ENCODE measurements around the gene FPR3. TPM values are rescaled to one million over a fixed set of nuclear protein-coding genes. Genes with fewer than 3 reads are reported as not detected.

The FPR3 gene, protein sequence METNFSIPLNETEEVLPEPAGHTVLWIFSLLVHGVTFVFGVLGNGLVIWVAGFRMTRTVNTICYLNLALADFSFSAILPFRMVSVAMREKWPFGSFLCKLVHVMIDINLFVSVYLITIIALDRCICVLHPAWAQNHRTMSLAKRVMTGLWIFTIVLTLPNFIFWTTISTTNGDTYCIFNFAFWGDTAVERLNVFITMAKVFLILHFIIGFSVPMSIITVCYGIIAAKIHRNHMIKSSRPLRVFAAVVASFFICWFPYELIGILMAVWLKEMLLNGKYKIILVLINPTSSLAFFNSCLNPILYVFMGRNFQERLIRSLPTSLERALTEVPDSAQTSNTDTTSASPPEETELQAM
- not detected in 2 replicates for total RNA-seq

DNA sequence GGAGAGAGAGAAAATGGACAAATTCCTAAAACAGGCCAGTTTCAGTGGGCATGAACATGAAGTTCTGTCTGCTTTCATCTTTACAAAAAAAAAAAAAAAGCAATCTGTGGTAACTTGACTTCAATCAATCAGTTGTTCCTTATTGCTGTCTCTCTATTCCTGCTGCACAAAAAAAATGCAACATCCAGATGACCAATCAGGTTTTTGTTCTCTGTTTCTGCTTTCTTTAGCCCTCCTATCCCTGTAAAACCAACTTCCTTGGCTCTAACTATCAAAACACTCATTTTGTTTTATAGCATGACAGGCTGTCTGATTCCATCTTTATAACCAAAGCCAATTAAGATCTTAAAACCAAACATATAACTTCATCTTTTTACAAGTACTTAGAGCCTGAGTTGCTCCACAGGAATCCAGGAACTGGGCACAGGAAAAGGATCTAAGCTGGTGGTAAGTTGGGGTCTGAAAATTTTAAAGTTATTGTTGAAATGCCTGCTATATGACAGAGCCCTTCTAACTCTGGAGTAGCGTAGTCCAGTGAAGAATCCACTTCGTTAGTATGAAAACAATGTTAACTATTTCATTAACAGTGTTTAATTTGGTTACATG is at the start of gene FPR3:
Gene FPR3, plus strand, starts transcription at position 273 of the 606 bp plus-strand sequence. CDS start 28,592 bp downstream, outside the sequence.
- H3K36me3 ChIP-seq (ENCODE audit: control insufficient read depth, insufficient read depth, low read length), result no peaks in the 10 kb centered on the region
- TF ChIP-seq, protein P1, sequence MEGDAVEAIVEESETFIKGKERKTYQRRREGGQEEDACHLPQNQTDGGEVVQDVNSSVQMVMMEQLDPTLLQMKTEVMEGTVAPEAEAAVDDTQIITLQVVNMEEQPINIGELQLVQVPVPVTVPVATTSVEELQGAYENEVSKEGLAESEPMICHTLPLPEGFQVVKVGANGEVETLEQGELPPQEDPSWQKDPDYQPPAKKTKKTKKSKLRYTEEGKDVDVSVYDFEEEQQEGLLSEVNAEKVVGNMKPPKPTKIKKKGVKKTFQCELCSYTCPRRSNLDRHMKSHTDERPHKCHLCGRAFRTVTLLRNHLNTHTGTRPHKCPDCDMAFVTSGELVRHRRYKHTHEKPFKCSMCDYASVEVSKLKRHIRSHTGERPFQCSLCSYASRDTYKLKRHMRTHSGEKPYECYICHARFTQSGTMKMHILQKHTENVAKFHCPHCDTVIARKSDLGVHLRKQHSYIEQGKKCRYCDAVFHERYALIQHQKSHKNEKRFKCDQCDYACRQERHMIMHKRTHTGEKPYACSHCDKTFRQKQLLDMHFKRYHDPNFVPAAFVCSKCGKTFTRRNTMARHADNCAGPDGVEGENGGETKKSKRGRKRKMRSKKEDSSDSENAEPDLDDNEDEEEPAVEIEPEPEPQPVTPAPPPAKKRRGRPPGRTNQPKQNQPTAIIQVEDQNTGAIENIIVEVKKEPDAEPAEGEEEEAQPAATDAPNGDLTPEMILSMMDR (IDR thresholded peaks at IDR 0.05; ENCODE audit: insufficient read depth, low read length, poor library complexity, severe bottlenecking), result no peak
- H3K4me3 ChIP-seq (ENCODE audit: low read depth, low read length), result no peak within 1 kb of the TSS
- no peak for DNase-seq (ENCODE audit: low read depth)
- H3K27me3 ChIP-seq (ENCODE audit: control insufficient read depth, insufficient read depth, low read length), result no peaks in the 10 kb centered on the region

DNA sequence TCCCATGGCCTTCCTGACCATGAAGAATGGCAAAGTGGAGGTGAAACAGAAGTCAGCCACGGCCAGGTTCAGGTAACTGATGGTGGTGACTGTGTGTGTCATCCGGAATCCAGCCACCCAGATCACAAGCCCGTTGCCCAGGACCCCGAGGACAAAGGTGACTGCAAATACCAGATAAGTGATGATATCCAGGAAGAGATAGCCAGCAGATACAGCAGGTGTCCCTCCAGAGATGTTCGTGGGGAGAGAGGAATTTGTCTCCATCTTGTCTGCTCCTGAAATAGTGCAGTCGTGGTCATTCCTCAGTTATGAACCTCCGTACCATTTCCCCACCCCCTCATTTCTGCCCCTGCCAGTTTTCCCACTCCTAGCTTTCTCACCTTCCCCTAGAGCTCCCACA is 48.2 kb upstream of the FPR3 start:
- Histone ChIP-seq H3K36me3 (ENCODE audit: control insufficient read depth, insufficient read depth, low read length) (no peaks in the 10 kb centered on the region), H3K27me3 (ENCODE audit: control insufficient read depth, insufficient read depth, low read length) (no peaks in the 10 kb centered on the region), H3K4me3 (ENCODE audit: low read depth, low read length) (no peak overlapping the region)
- TF ChIP-seq, protein P1 (IDR thresholded peaks at IDR 0.05; ENCODE audit: insufficient read depth, low read length, poor library complexity, severe bottlenecking), result no peak
- DNase-seq (ENCODE audit: low read depth), result no peak

DNA sequence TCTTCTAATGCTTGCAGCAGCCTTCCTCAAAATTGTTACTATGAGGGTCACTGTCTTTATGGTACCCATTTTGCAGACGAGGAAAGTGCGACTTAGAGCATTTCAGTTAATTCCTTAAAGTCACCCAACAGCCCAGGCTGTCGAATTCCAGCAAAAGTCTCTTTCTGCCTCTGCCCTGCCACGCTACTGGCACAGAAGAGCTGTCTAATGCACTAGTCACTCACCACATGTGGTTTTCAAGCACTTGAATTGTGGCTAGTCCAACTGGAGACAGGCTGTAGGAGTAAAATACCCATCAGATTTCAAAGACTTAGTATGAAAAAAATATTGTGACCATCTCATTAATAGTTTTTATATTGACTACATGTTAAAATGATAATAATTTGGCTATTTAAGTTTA is 45.0 kb upstream of the FPR3 start:
- no peak for DNase-seq (ENCODE audit: low read depth)
- Histone ChIP-seq H3K4me3 (ENCODE audit: low read depth, low read length) (no peak overlapping the region), H3K27me3 (ENCODE audit: control insufficient read depth, insufficient read depth, low read length) (no peaks in the 10 kb centered on the region), H3K36me3 (ENCODE audit: control insufficient read depth, insufficient read depth, low read length) (no peaks in the 10 kb centered on the region)
- TF ChIP-seq, protein P1 (IDR thresholded peaks at IDR 0.05; ENCODE audit: insufficient read depth, low read length, poor library complexity, severe bottlenecking), result no peak

DNA sequence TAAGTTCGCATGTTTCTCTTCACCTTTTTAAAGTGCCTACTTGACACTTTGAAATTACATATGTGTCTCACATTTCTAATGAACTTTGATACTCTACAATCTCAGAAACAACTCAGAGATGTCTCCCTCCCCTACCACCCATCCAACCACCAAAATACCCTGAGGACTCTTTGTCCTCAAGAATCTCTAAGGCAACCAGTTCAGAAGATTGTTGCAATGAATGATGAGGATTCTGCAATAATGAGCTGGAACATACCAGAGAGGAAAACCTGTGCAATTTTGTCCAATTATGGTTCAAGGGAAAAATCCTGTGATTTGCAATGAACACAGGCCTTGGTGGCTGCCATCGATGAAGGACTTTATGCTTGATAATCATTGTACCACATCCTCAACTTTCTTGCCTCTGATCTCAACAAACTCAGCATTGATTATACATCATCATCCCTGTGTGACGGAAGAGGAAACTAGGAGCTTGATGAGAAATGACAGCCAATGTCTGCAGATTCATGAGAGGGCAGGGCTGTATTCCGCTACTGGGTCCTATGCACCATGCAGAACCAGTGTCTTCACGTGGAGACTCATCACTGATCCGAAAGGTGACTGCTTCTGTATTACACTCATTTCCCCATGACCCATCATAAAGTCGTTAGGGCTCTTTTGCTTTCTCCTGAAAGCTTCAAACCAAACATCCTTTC is 44.4 kb upstream of the FPR3 start:
- H3K36me3 ChIP-seq (ENCODE audit: control insufficient read depth, insufficient read depth, low read length), result no peaks in the 10 kb centered on the region
- TF ChIP-seq, protein P1 (IDR thresholded peaks at IDR 0.05; ENCODE audit: insufficient read depth, low read length, poor library complexity, severe bottlenecking), result no peak
- no peaks in the 10 kb centered on the region for H3K27me3 ChIP-seq (ENCODE audit: control insufficient read depth, insufficient read depth, low read length)
- DNase-seq (ENCODE audit: low read depth), result no peak
- no peak overlapping the region for H3K4me3 ChIP-seq (ENCODE audit: low read depth, low read length)

DNA sequence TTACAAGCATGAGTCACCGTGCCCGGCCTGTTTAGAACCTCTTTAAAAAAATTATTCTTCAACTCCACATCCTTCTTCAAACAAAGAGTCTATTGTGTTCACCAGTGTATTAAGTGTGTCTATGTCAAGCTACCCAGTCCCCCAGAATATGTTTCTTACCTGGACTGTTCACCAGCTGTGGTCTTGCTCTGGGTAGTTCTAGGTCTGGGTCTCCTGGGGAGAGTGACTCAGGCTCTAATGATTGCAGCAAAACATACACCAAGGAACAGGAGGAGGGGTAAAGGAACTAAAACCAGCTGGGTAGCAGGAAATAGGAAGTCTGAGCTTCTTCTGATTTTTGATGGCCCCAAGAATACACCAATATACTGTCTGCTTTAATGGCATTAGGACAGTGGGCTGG is 43.3 kb upstream of the FPR3 start, which contains the start of gene FPR1:
Gene FPR1, minus strand, starts transcription at position 224 of the 400 bp plus-strand sequence. CDS start 4,884 bp downstream, outside the sequence.
- Histone ChIP-seq H3K36me3 (ENCODE audit: control insufficient read depth, insufficient read depth, low read length) (no peaks in the 10 kb centered on the region), H3K27me3 (ENCODE audit: control insufficient read depth, insufficient read depth, low read length) (no peaks in the 10 kb centered on the region), H3K4me3 (ENCODE audit: low read depth, low read length) (no peak within 1 kb of the TSS)
- no peak for DNase-seq (ENCODE audit: low read depth)
- TF ChIP-seq, protein P1 (IDR thresholded peaks at IDR 0.05; ENCODE audit: insufficient read depth, low read length, poor library complexity, severe bottlenecking), result no peak

All from kidney epithelial cell (primary cell).